GM19438 (cell line): Measurements from ENCODE around the gene CSPG4.
"Not testable (repeated sequence)": the region's sequence is repeated elsewhere in the genome, so short reads cannot be mapped to it uniquely, and the experiment has no call there.

Experiments
- ATAC-seq: cut with Tn5 transposase; IDR thresholded peaks from one replicate; pipeline ENCODE4 v1.9.1; 2021; ENCODE audit warnings: low read depth; ENCODE audit not compliant: unreplicated experiment

CSPG4 gene, protein sequence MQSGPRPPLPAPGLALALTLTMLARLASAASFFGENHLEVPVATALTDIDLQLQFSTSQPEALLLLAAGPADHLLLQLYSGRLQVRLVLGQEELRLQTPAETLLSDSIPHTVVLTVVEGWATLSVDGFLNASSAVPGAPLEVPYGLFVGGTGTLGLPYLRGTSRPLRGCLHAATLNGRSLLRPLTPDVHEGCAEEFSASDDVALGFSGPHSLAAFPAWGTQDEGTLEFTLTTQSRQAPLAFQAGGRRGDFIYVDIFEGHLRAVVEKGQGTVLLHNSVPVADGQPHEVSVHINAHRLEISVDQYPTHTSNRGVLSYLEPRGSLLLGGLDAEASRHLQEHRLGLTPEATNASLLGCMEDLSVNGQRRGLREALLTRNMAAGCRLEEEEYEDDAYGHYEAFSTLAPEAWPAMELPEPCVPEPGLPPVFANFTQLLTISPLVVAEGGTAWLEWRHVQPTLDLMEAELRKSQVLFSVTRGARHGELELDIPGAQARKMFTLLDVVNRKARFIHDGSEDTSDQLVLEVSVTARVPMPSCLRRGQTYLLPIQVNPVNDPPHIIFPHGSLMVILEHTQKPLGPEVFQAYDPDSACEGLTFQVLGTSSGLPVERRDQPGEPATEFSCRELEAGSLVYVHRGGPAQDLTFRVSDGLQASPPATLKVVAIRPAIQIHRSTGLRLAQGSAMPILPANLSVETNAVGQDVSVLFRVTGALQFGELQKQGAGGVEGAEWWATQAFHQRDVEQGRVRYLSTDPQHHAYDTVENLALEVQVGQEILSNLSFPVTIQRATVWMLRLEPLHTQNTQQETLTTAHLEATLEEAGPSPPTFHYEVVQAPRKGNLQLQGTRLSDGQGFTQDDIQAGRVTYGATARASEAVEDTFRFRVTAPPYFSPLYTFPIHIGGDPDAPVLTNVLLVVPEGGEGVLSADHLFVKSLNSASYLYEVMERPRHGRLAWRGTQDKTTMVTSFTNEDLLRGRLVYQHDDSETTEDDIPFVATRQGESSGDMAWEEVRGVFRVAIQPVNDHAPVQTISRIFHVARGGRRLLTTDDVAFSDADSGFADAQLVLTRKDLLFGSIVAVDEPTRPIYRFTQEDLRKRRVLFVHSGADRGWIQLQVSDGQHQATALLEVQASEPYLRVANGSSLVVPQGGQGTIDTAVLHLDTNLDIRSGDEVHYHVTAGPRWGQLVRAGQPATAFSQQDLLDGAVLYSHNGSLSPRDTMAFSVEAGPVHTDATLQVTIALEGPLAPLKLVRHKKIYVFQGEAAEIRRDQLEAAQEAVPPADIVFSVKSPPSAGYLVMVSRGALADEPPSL (N-terminal part only)

DNA sequence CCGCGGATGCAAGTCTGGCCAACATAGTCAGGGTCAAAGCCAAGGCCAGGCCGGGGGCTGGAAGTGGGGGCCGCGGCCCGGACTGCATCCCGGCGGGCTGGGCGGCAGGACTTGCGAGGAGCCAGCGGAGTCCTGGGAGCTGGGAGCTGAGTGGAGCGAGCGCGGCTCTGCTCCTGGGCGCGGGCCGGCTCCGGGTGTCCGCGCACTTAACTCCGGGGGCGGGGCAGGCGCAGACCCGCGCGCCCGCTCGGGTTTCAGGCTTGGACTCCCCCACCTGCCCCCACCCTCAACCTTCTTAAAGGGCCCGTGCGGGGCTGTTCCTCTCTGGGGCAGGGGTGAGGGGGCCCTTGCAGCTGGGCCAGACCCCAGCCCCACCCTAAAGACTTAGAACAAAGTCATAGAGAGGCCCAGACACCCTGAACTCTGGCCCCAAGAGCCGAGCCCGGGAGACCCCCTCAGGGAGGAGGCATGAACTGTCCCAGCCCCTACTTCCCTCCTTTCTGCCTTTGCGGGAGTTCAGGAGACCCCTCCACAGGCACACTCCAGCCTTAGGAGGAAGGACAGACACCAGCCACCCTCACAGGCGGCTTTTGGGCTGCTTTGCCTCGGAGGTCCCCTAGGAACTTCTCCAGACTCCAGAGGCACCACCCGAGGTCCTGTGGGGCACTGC, at the start of gene CSPG4:
Gene CSPG4, minus strand, starts transcription at position 181 of the 670 bp plus-strand sequence. Its CDS starts 93 bp downstream, at position 88.
- ATAC-seq = no peak

DNA sequence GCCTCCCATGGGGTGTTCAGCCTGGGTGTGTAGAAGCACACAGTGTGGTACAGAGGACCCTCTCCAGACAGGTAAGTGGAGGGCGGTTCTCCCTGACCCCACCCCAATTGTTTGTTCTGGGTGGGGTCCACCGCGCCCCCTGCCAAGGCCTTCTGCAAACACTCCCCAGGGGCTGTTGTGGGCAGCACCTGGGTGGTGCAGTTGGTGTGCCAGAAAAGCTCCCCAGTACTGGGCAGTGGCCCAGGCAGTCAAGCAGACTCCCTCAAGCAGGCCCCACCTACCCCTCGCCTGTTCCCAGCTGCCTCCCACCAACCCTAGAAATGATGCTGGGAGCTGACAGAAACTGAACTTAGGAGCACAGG, 49.7 kb upstream of the CSPG4 start:
- not testable (repeated sequence) for ATAC-seq

DNA sequence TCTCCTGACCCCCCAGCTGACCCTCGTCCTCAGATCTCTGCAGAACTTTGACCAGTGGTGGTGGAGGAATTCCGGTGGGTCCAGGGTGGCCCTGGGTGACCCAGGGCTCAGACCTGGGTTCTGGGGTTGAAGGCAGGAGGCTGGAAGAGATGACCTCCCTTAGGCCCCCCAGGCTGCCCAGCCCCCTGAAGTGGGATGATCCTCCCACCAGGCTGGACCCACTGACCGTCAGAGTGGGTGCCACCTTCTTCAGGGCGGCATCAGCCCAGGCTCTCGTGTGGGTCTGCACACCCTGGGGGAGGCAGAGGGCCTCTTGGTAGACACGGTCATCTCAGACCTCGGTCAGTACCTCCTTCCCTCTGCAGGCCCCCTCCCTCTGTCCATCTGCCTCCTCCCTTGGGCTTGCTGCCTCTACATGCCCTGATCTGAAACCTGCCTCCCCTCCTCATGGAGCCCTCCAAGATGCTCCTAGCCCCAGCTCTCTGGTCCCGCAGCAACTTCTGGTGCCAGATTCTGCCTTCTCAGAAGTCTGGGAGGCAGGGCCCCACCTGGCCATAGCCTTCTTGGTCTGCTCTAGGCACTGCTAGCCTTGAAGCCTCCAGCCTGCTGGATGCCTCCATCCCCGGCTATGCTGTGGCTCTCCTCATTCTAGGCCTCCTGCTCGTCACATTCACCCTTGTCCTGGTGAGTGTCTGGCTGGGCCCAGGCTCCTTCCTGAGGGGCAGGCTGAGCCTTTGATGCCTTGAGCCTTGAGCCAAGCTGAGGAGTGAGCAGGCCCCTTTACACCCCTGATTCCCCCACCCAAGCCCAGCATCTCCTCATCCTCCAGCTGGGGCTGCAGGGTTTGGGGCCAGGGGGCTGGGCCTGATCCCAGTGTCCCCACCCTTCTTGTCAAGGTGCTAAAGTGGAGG, 49.1 kb upstream of the CSPG4 start:
- ATAC-seq = no peak

DNA sequence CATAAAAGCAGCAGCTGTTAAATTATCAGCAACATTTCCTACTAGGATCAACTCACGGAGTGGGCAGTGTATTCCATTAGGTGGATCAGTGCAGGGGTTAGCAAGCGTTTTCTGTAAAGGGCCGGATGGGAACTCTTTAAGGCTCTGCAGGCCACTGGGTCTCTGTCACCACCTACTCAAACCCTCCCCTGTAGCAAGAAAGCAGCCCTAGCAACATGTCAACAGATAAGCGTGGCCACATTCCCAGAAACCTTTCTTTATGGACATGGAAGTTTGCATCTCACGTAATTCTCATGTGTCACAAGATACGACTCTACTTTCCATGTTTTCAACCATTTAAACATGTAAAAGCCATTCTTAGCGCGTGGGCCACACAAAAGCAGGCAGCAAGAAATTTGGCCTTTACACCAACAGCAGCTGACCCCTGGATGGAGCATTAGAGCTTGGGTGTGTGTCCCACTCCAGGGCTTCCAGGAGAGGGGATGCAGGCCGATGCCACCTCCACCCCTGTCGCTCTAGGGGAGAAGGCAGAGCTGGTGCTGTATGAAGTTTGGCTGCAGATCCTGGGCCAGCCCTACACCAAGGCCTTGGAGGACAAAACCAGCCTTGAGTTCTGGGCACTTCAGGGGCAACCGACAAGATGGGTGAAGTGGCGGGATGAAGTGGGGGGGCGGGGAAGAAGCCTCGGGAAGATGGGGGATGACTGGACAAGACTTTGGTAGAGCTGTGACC, 48.2 kb upstream of the CSPG4 start:
- no peak for ATAC-seq

DNA sequence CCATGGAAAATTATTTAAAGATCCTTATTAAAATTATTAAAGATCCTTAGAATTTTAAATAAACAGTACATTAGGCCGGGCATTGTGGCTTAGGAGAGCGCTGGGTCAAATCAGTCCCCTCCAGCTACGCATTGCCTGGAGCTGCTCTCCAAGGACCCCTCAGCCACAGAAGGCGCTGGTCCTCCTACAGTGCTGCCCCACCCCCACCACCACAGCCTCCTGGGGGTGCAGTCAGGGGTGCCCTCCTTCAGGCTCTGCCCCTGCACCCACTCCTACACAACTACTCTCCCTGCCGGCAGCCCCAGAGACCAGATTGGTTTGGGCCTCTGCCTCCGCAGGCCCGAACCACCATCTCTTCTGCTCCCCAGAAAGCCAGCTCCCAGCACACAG, 47.5 kb upstream of the CSPG4 start:
- ATAC-seq = not testable (repeated sequence)

DNA sequence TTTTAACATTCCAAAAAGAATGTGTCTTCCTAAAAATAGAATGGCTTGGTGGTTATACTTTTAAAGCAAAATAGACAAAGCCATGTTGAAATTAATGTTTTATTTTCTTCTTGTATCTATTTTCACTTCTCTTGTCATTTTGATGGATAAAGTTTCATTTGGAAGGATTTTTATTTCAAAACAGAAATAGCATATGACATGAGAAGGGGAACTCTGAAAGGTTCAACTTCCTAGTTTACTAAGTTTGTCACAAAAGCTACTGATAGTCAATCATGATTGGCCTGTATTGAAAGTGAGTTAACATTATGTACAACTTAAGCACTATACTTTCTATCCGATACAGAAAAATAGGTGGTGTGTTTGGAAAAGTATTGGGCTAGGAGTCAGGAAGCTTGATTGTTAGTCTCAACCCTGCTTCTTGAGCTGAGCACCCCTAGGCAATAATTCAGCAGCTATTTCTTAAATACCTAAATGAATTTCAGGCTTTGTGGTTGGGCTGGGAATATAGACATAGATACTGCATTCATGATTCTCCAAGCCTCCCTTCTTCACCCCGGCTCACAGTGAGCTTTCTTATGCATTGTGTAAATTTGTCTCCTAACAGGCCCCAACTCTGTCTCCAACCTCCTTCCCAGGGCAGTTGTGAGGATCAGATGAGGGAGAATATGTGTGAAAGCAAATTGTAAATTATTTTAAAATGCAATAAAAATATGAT, 46.9 kb upstream of the CSPG4 start:
- ATAC-seq = no peak

DNA sequence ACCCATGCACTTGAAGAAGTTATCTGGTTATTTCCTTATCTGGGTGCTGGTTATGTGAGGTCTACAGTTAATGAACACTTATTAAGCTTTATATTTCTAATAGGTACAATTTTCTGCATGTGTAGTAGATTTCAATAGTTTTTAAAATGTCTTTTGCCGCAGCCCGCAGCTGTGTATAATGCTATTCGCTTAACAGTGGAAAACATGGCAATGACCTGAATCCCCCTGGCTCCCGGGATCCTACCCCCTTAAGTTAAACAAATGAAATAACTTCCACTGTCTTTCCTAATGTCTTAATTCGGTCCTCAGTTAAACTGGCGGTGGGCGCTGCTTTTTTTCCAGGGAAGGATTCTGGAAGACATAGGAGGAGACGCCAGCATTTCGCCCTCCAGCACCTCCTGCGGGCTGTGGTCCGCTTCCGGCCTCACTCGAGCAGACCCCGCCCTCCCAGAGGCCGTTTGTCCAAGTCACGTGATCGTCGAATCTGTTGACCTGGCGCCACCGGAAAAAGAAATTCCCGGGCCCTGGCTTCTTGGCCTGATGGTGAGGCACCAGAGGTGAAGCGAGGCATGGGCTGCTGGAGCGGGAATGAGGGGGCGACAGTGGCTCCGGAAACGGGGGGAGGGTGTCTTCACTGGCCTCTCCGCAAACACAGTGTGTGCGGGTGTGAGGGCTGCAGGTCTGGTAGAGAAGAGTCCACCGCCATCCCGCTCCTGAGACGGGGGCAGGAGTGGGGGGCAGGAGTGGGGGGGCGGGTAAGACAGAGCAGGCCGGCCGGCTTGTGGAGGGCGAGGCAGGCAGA, 45.6 kb upstream of the CSPG4 start:
- ATAC-seq = peak; percentile 88

DNA sequence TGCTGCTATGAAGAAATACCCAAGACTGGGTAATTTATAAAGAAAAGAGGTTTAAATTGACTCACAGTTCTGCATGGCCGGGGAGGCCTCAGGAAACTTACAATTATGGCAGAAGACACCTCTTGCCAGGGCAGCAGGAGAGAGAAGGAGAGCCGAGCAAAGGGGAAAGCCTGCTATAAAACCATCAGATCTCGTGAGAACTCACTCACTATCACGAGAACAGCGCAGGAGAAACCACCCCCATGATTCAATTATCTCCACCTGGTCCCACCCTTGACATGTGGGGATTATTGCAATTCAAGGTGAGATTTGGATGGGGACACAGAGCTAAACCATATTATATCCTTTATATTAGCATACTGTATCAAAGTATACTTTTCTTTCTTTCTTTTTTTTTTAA, 42.2 kb upstream of the CSPG4 start:
- not testable (repeated sequence) for ATAC-seq

DNA sequence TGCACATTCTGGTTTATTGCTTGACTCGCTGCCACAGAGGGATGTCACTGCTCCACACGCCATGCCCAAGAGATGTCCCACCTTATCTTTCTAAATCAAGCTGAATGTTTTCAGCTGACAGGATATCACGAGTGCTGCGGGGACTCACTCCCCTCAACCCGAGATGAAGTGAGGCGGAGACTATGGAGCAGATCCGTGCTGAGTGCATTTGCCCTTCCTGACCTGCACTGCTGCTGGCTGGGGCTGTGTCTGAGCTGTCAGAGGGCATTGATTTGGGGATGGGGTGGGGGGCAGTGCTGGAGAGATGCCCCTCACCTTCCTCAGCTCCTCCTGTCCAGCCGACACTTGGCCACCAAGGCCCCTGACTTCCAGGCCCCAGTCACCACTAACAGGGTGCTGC, 40.5 kb upstream of the CSPG4 start:
- ATAC-seq = no peak

DNA sequence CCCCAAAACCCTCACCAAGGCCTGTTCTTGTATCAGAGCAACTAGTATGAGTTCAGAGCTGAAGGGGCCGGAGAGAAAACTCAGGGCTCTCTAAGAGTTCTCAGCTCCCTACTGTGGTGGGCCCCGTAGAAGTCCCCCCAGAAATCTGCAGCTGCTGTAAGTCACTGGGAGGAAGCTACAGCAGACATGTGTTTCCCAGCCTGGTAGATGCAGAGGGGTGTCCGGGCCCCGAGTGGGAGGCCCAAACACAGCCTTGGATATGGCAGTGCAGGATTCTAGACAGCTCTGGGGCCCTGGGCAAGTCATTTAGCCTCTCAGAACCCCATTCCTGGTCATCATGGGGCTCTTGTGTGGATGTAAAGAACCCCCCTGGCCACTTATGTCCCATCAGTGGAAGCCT, 39.2 kb upstream of the CSPG4 start:
- ATAC-seq = no peak

DNA sequence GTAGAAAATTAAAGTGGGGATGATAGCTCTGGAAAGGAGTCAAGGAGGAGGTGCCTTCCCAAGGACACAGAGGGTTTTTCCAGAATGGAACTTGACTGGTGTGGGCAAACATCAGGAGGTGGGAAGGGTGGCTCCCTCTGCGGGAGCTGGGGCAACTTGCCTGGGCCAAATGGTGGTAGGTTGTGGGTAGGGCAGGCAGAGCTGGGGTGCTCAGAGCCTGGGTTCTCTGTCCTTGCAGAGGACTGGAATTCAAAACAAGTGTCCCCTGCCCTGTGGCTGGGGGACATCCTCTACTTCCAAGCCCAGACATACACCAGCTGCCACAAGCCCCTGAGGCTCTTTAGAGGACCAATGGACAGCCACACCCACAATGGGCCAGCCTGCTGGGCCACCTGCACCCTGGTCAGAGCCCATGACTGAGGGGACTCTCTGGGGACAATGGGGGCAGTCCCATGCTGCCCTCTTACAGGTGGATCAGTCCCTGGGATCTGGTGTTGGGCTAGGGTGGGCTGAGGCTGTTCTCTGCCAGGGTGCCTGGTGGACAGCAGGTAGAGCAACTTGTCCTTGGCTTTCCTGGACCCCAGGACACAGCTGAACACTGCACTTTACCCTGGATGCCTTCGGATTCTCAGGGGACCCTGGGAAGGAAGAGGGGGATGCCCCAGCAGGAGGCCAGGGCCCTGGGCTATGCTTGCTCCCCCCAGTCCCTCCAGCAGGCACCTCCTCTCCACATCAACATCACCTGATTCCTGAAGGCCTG, 38.6 kb upstream of the CSPG4 start:
- ATAC-seq = no peak

DNA sequence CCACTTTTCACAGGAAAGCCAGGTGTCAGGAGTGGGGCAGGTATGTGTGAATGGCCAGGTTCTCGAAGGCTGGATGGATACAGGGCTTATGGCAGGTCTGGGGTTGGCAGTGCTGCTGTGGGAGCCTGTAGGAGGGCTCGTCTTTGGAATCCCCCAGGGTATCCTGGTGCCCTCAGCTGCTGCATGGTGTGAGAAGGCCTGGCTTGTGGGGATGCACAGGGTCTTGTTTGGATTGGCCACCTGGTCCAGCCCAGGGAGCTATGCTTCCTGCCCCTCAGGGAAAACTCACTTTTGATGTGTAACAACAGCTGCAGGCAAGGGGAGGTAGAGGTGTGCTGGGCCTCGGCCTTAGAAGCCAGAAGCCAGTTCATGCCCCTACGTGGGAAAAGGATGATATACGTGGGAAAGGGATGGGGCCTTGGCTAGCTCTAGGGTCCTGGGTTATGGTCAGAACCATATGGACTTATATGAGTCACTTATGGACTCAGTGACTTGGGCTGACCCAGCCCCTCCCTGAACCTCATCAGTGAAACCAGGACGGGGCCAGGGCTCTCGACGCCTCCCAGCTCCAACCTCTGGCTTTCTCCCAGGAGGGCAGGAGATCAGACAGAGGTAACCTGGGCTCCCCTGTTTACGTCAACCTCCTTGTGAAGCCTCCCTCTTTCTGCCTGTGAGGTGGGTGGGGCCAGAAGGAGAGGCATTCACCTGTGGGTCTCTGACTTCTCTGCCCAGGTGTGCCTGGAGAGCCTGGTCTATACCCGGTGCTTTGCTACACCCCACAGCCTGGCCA, 37.8 kb upstream of the CSPG4 start:
- no peak for ATAC-seq

DNA sequence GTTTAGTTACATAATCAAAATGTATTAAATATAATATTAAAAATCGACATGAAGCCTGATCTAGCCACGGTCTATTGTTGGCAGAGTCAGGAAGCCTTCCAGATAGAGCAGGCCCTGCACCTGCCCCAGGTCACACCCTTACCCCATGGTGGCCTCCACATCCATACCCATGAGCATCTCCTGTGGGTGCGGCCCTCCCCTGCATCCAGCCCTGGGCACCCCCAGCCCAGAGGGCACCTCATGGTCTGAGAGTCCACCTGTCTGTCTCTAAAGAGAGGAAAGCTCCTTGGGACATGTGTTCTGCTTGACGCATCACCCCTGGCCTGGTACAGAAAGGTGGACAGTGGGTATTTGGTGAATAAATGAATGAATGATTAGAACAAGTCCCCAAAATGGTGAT, 37.2 kb upstream of the CSPG4 start:
- ATAC-seq = no peak

DNA sequence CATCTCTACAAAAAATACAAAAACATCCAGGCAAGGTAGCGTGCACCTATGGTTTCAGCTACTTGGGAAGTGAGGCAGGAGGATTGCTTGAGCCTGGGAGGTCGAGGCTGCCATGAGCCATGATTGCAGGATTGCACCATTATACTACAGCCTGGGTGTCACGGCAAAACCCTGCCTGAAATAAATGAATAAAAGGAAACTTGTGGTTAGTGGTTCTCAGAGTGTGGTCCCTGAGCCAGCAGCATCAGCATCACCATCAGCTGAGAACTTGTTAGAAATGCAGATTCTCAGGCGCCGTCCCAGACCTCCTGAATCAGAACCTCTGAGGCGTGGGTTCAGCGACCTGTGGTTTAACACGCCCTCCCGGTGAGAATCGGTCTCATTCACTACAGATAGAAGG, 36.2 kb upstream of the CSPG4 start:
- ATAC-seq = not testable (repeated sequence)

DNA sequence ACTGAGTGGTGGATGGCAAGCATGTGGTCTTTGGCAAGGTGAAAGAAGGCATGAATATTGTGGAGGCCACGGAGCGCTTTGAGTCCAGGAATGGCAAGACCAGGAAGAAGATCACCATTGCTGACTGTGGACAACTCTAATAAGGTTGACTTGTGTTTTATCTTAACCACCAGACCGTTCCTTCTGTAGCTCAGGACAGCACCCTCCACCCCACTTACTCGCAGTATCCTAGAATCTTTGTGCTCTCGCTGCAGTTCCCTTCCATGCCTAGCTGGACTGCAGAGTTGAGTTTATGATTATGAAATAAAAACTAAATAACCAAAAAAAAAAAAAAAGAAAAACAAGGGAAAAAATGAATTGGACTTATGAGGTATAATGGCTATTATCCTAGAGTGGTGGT, 34.5 kb upstream of the CSPG4 start:
- not testable (repeated sequence) for ATAC-seq

DNA sequence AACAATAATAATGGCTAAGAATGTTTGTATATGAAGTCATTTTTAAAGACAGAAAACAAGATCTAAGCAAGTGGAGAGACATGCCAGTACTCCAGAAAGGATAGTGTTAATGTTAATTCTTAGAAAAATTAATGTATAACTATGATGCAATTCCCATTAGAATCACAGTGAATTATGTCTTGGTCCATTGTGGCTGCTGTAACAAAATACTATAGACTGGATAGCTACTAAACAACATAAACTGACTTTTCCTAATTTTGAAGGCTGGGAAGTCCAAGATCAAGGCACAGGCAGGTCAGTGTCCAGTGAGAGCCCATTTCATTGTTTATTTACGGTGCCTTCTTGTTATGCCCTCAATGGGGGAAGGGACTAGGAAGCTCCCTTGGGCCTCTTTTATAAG, 32.7 kb upstream of the CSPG4 start:
- ATAC-seq = no peak
